HepG2 (cell line): ENCODE measurements around the gene ZNF764. TPM values are rescaled to one million over a fixed set of nuclear protein-coding genes. Genes with fewer than 3 reads are reported as not detected.
A peak's percentile ranks its signal among the peaks of the same experiment; 100 is the strongest.

ENCODE experiments used
- ATAC-seq: fragments of 200-7000 bp; cut with Tn5 transposase; 3 replicates; pipeline ENCODE4 v1.9.1; 2020; ENCODE audit warnings: mild to moderate bottlenecking, moderate library complexity
- BruUV-seq: library from RNA; stranded (reverse); fragments of 400-500 nt; replicated peaks from 2 replicates; lab custom pipeline; 2021; lab: Mats Ljungman, UMichigan
- CTCF ChIA-PET: fragments of 300-600 bp; formaldehyde crosslinking; extraction: SDS; loops from one replicate; lab custom pipeline; 2021; ENCODE audit warnings: low total read pairs, inconsistent platforms, low intra/inter-chr PET ratio; lab: Yijun Ruan, JAX
- POLR2A ChIA-PET: fragments of 350-600 bp; sonication (Branson Sonifier 250); formaldehyde crosslinking; loops from one replicate; lab custom pipeline; 2020; ENCODE audit warnings: antibody characterized with exemption, inconsistent platforms; lab: Yijun Ruan, JAX
- DNase-seq: peaks from one replicate; pipeline ENCODE4 v3.0.0-alpha.2; 2015; ENCODE audit warnings: low spot score
- FAIRE-seq: peaks from 3 replicates; lab custom pipeline; 2011; peaks lifted over from hg19 to GRCh38; lab: Jason Lieb, UNC
- H2AFZ ChIP-seq: one replicate; pipeline ENCODE4 v1.6.1; 2011; ENCODE audit warnings: low read length, inconsistent platforms
- H3K27ac ChIP-seq: fragments of 300-600 bp; 3 replicates; pipeline ENCODE4 v1.8.0; 2011; ENCODE audit warnings: mixed run types, mild to moderate bottlenecking, mixed read lengths, low read length, inconsistent platforms; ENCODE audit not compliant: insufficient read depth; ENCODE audit errors: extremely low read length
- H3K27me3 ChIP-seq, 2 experiments: fragments of 200-600 bp in 1 of 2; 2 replicates in 1 of 2; 3 replicates in 1 of 2; pipeline versions ENCODE4 v1.6.0 to v1.8.0; 2011; ENCODE audit warnings: low read length in 2 of 2, mild to moderate bottlenecking in 2 of 2, moderate library complexity in 2 of 2, inconsistent platforms in 1 of 2; ENCODE audit not compliant: insufficient read depth in 2 of 2, control insufficient read depth in 1 of 2
- H3K36me3 ChIP-seq, 2 experiments: fragments of 200-600 bp in 1 of 2; replicated peaks in 1 of 2; 2 replicates in 1 of 2; 3 replicates in 1 of 2; pipeline versions ENCODE4 v1.5.1 to v1.8.0; 2011; ENCODE audit warnings: low read length in 2 of 2, inconsistent platforms in 1 of 2; ENCODE audit not compliant: insufficient read depth in 2 of 2, control insufficient read depth in 1 of 2
- H3K4me1 ChIP-seq: 2 replicates; pipeline ENCODE4 v1.5.1; 2012; ENCODE audit warnings: low read length, inconsistent platforms; ENCODE audit not compliant: insufficient read depth
- H3K4me2 ChIP-seq: 2 replicates; pipeline ENCODE4 v1.6.0; 2011; ENCODE audit warnings: low read depth, low read length, inconsistent platforms
- H3K4me3 ChIP-seq, 3 experiments: fragments of 200-600 bp in 1 of 3; sonication (generic), shearing (Covaris generic) in 1 of 3; replicated peaks in 1 of 3; 2 replicates each; pipeline ENCODE4 v1.5.1; 2011 to 2016; ENCODE audit warnings: low read length in 3 of 3, inconsistent platforms in 2 of 3, low read depth in 2 of 3, mild to moderate bottlenecking in 2 of 3, control low read depth in 1 of 3, mixed read lengths in 1 of 3; ENCODE audit not compliant: insufficient read depth in 1 of 3
- H3K79me2 ChIP-seq: one replicate; pipeline ENCODE4 v1.6.1; 2011; ENCODE audit warnings: low read length, inconsistent platforms; ENCODE audit not compliant: insufficient read depth
- H3K9ac ChIP-seq: 2 replicates; pipeline ENCODE4 v1.6.0; 2011; ENCODE audit warnings: mild to moderate bottlenecking, low read depth, low read length, inconsistent platforms; ENCODE audit not compliant: insufficient read depth
- H3K9me3 ChIP-seq: 2 replicates; pipeline ENCODE4 v1.5.1; 2012; ENCODE audit warnings: mild to moderate bottlenecking, low read length
- H4K20me1 ChIP-seq: 2 replicates; pipeline ENCODE4 v1.6.0; 2011; ENCODE audit warnings: inconsistent platforms, mild to moderate bottlenecking, low read length, moderate library complexity; ENCODE audit not compliant: insufficient read depth
- DPF2 ChIP-seq: sonication (generic); formaldehyde crosslinking; IDR thresholded peaks from 2 replicates; pipeline ENCODE4 v1.4.0; 2020; ENCODE audit warnings: mild to moderate bottlenecking, low read depth, missing genetic modification reagents, borderline replicate concordance
- HNF4G ChIP-seq, 2 experiments: sonication (generic) in 1 of 2; formaldehyde crosslinking in 1 of 2; IDR thresholded peaks; 2 replicates each; pipeline versions ENCODE4 v1.4.0 to v1.6.1; 2011 to 2020; ENCODE audit warnings: borderline replicate concordance in 2 of 2, low read depth in 2 of 2, mild to moderate bottlenecking in 2 of 2, low read length in 1 of 2, missing genetic modification reagents in 1 of 2, moderate library complexity in 1 of 2
- HNRNPLL ChIP-seq: fragments of 200-400 bp; formaldehyde crosslinking; IDR thresholded peaks from 2 replicates; pipeline ENCODE4 v1.6.1; 2017; ENCODE audit warnings: mild to moderate bottlenecking, low read depth, low read length; ENCODE audit not compliant: poor library complexity, severe bottlenecking
- PRMT3 ChIP-seq: sonication (generic); formaldehyde crosslinking; IDR thresholded peaks from 2 replicates; pipeline ENCODE4 v1.8.1; 2022; ENCODE audit warnings: low read depth, mild to moderate bottlenecking, moderate library complexity, missing genetic modification reagents, borderline replicate concordance
- SKIL ChIP-seq: sonication (generic); formaldehyde crosslinking; IDR thresholded peaks from 2 replicates; pipeline ENCODE4 v1.8.0; 2022; ENCODE audit warnings: missing genetic modification reagents, mild to moderate bottlenecking, moderate library complexity, borderline replicate concordance
- SP4 ChIP-seq: sonication (generic); formaldehyde crosslinking; IDR thresholded peaks from 2 replicates; pipeline ENCODE4 v1.8.1; 2023; ENCODE audit warnings: mild to moderate bottlenecking, missing genetic modification reagents
- ZNF382 ChIP-seq: sonication (generic); formaldehyde crosslinking; IDR thresholded peaks from 2 replicates; pipeline ENCODE4 v1.5.0; 2020; ENCODE audit warnings: missing genetic modification reagents, mild to moderate bottlenecking, borderline replicate concordance
- ZNF646 ChIP-seq: sonication (generic); formaldehyde crosslinking; IDR thresholded peaks from 2 replicates; pipeline ENCODE4 v1.9.0; 2021; ENCODE audit warnings: mild to moderate bottlenecking, missing genetic modification reagents
- ZXDC ChIP-seq: sonication (generic); formaldehyde crosslinking; IDR thresholded peaks from 2 replicates; pipeline ENCODE4 v1.5.0; 2020; ENCODE audit warnings: mild to moderate bottlenecking, missing genetic modification reagents
- WGBS: methylation state at CpG from one replicate; pipeline ENCODE4 v1.1.6; 2017; ENCODE audit warnings: low lambda C conversion rate; 5-methylcytosine and 5-hydroxymethylcytosine counted together
- in situ Hi-C: cut with HindIII; loops from 2 replicates; pipeline ENCODE4 v1.10.0; 2017; ENCODE audit warnings: low pct_unique_long_range_greater_than_20kb; ENCODE audit not compliant: extremely low pct_ligation_motif_present
- intact Hi-C: fragments of 100-400 bp; cut with micrococcal nuclease; formaldehyde crosslinking; loops from one replicate; pipeline ENCODE4 v1.10.0; 2022; ENCODE audit not compliant: unreplicated experiment
- polyA plus RNA-seq, 8 experiments: library from polyadenylated mRNA; depleted of rRNA in 3 of 8; stranded (reverse) in 7 of 8; unstranded in 1 of 8; fragments of >200 nt; fragmentation: Illumina TruSeq in 4 of 8; extraction: Trizol in 4 of 8; gene quantifications; 2 replicates each; pipeline versions ENCODE4 v1.2.1 to v1.2.3, GENCODE V29; 2011 to 2016; ENCODE audit warnings: low read depth in 4 of 8, missing spikeins in 1 of 8, mixed read lengths in 1 of 8; ENCODE audit not compliant: insufficient read depth in 1 of 8
- total RNA-seq, 5 experiments: library from RNA; depleted of rRNA; stranded (reverse); fragments of >200 nt; fragmentation: Illumina TruSeq; extraction: Trizol; gene quantifications; 2 replicates each; pipeline ENCODE4 v1.2.3, GENCODE V29; 2016; ENCODE audit warnings: low read depth in 1 of 5

Gene ZNF764
- total and polyA plus RNA-seq, 2 of the 13 experiments (the other 11 are each of a cell fraction or from before 2014, with no cell fraction given): 4.1 to 9.1 TPM

GRCh38 chr16:30570636-30571444 is 12.7 kb upstream of the ZNF764 start:
- 16% methylated on average over 10 of the region's 22 CpGs for WGBS
- FAIRE-seq (no peak), ATAC-seq (peak; percentile 23), DNase-seq (no peak)
- H3K4me3 ChIP-seq: peak overlapping the region; percentile 89 to 97 (median 93)
- H3K4me2 ChIP-seq: peak overlapping the region; percentile 94
- peak overlapping the region; percentile 89 for H3K27ac ChIP-seq
- CTCF ChIA-PET: no interaction called here
- in situ Hi-C loops: loop anchor here (5.0 kb wide), 1 partner anchor 51 kb away; no protein-coding TSS in a partner anchor
- H3K36me3 ChIP-seq: no peaks in the 10 kb centered on the region
- no peaks in the 10 kb centered on the region for H4K20me1 ChIP-seq
- POLR2A ChIA-PET: interaction anchor here (0.7 to 3.3 kb wide), 16 partner anchors 13 to 141 kb away, joined by 3 to 73 read pairs (median 6); partner anchors contain the start of genes DCTPP1, FBRS, ZNF689 and ZNF747
- intact Hi-C loops: loop anchor here (1.0 to 2.0 kb wide), 3 partner anchors 13 to 39 kb away; partner anchors contain the start of genes ZNF689 and ZNF764
- H3K79me2 ChIP-seq: peaks cover 2% of the 10 kb centered on the region
- H2AFZ ChIP-seq: no peak overlapping the region
- H3K27me3 ChIP-seq: no peaks in the 10 kb centered on the region
- no TSS peak for BruUV-seq
- H3K9ac ChIP-seq: peak overlapping the region; percentile 93
- H3K9me3 ChIP-seq: no peaks in the 10 kb centered on the region
- peaks cover 77% of the 10 kb centered on the region for H3K4me1 ChIP-seq
- TF ChIP-seq ZNF382 (no peak), HNF4G (IDR thresholded peaks at IDR 0.05; ENCODE audit: borderline replicate concordance, low read depth, low read length) (no peak), HNF4G (CRISPR knock-in tag; IDR thresholded peaks at IDR 0.05; ENCODE audit: borderline replicate concordance, low read depth) (0 out of 2 replicates have a peak, but pooled peaks have one; percentile 31), SP4 (CRISPR knock-in tag) (no peak), HNRNPLL (no peak), ZNF646 (no peak), DPF2 (CRISPR knock-in tag) (no peak), ZXDC (no peak), SKIL (CRISPR knock-in tag) (no peak), PRMT3 (CRISPR knock-in tag) (0 out of 2 replicates have a peak, but pooled peaks have one; percentile 27)
